CD4-positive, alpha-beta T cell (primary cell): ENCODE data around the gene TOX3. TPM values are rescaled to one million over a fixed set of nuclear protein-coding genes. Genes with fewer than 3 reads are reported as not detected.

Experiments used
- ATAC-seq: fragments of 200-7000 bp; cut with Tn5 transposase; one replicate; pipeline ENCODE4 v1.10.0; 2022; ENCODE audit warnings: mild to moderate bottlenecking; ENCODE audit not compliant: poor library complexity
- CTCF ChIA-PET: fragments of 350-600 bp; sonication (Branson Sonifier 250); formaldehyde crosslinking; loops from one replicate; lab custom pipeline; 2021; ENCODE audit warnings: antibody characterized with exemption, inconsistent platforms; lab: Charles Lee
- POLR2A ChIA-PET: fragments of 350-600 bp; sonication (Branson Sonifier 250); formaldehyde crosslinking; loops from one replicate; lab custom pipeline; 2021; ENCODE audit warnings: antibody characterized with exemption, inconsistent platforms; lab: Charles Lee
- DNase-seq, 14 experiments: peaks; one replicate each; pipeline ENCODE4 v3.0.0-alpha.2; 2013 to 2020; ENCODE audit warnings: mixed read lengths in 2 of 14
- H3K27ac ChIP-seq, 2 donors: one replicate each; pipeline versions ENCODE4 v1.5.1 to v1.7.0; 2013; ENCODE audit warnings: low read length in 2 of 2, low read depth in 1 of 2, mild to moderate bottlenecking in 1 of 2
- H3K27me3 ChIP-seq, 2 experiments: 1 replicate in 1 of 2; 2 replicates in 1 of 2; pipeline versions ENCODE4 v1.6.1 to v1.7.0; 2013; ENCODE audit warnings: low read length in 2 of 2, control low read depth in 1 of 2, mild to moderate bottlenecking in 1 of 2, moderate library complexity in 1 of 2; ENCODE audit not compliant: insufficient read depth in 2 of 2, control insufficient read depth in 1 of 2
- H3K36me3 ChIP-seq: one replicate; pipeline ENCODE4 v1.6.1; 2013; ENCODE audit warnings: low read length, control low read depth; ENCODE audit not compliant: insufficient read depth
- H3K4me1 ChIP-seq: one replicate; pipeline ENCODE4 v1.6.1; 2013; ENCODE audit warnings: low read length, control low read depth; ENCODE audit not compliant: insufficient read depth
- H3K4me3 ChIP-seq: one replicate; pipeline ENCODE4 v1.5.1; 2013; ENCODE audit warnings: mild to moderate bottlenecking, low read length, moderate library complexity
- H3K9me3 ChIP-seq, 2 experiments: 1 replicate in 1 of 2; 2 replicates in 1 of 2; pipeline versions ENCODE4 v1.6.1 to v1.7.0; 2013; ENCODE audit warnings: low read length in 2 of 2, mild to moderate bottlenecking in 2 of 2, control low read depth in 1 of 2, moderate library complexity in 1 of 2; ENCODE audit not compliant: control insufficient read depth in 1 of 2, insufficient read depth in 1 of 2
- H3K27ac Mint-ChIP-seq: one replicate; pipeline ENCODE4 v1.8.0; 2020; ENCODE audit warnings: mixed read lengths
- H3K27me3 Mint-ChIP-seq: one replicate; pipeline ENCODE4 v1.8.0; 2021; ENCODE audit warnings: mixed read lengths
- H3K36me3 Mint-ChIP-seq: one replicate; pipeline ENCODE4 v1.8.0; 2021; ENCODE audit warnings: low read depth, mixed read lengths
- H3K4me1 Mint-ChIP-seq: one replicate; pipeline ENCODE4 v1.8.0; 2021; ENCODE audit warnings: low read depth, mixed read lengths
- H3K4me3 Mint-ChIP-seq: one replicate; pipeline ENCODE4 v1.8.0; 2020; ENCODE audit warnings: mild to moderate bottlenecking, mixed read lengths
- H3K9me3 Mint-ChIP-seq: one replicate; pipeline ENCODE4 v1.8.0; 2020; ENCODE audit warnings: mixed read lengths
- intact Hi-C, 2 experiments: fragments of 100-400 bp; cut with DNase I in 1 of 2; cut with micrococcal nuclease in 1 of 2; formaldehyde crosslinking; loops; one replicate each; pipeline versions ENCODE4 v1.15.1 to v1.9.0; 2023 to 2025; cut with DNase I, micrococcal nuclease
- total RNA-seq, 174 experiments: library from RNA in 2 of 174; stranded (reverse) in 2 of 174; gene quantifications; one replicate each; pipeline ENCODE4 v1.2.3 and lab custom pipeline; 2021 to 2026
- TF ChIP-seq, protein P1 (sequence below): fragments of 200-600 bp; IDR thresholded peaks from one replicate; pipeline ENCODE4 v1.8.0; 2022; ENCODE audit warnings: antibody characterized with exemption, mild to moderate bottlenecking

The TOX3 gene
- total RNA-seq, 2 experiments from 2014 or later, result not detected

- Histone ChIP-seq H3K9me3 (no peaks in the 10 kb centered on the region), H3K27ac (no peak overlapping the region), H3K27me3 (no peaks in the 10 kb centered on the region), H3K4me1 (no peaks in the 10 kb centered on the region), H3K36me3 (no peaks in the 10 kb centered on the region), H3K4me3 (no peak overlapping the region)
- Mint-ChIP-seq H3K27ac (no peak overlapping the region), H3K36me3 (no peaks in the 10 kb centered on the region), H3K9me3 (no peaks in the 10 kb centered on the region), H3K4me1 (no peaks in the 10 kb centered on the region), H3K4me3 (no peak overlapping the region), H3K27me3 (no peaks in the 10 kb centered on the region)
- DNase-seq, result no peak
- TF ChIP-seq, protein P1, sequence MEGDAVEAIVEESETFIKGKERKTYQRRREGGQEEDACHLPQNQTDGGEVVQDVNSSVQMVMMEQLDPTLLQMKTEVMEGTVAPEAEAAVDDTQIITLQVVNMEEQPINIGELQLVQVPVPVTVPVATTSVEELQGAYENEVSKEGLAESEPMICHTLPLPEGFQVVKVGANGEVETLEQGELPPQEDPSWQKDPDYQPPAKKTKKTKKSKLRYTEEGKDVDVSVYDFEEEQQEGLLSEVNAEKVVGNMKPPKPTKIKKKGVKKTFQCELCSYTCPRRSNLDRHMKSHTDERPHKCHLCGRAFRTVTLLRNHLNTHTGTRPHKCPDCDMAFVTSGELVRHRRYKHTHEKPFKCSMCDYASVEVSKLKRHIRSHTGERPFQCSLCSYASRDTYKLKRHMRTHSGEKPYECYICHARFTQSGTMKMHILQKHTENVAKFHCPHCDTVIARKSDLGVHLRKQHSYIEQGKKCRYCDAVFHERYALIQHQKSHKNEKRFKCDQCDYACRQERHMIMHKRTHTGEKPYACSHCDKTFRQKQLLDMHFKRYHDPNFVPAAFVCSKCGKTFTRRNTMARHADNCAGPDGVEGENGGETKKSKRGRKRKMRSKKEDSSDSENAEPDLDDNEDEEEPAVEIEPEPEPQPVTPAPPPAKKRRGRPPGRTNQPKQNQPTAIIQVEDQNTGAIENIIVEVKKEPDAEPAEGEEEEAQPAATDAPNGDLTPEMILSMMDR, result no peak
- ChIA-PET CTCF (no interaction called here), POLR2A (no interaction called here)
- ATAC-seq, result no peak
- intact Hi-C loops, result no loop called here
Observed at GRCh38 chr16:52467753-52468152, 79.2 kb downstream of the TOX3 start.

DNA sequence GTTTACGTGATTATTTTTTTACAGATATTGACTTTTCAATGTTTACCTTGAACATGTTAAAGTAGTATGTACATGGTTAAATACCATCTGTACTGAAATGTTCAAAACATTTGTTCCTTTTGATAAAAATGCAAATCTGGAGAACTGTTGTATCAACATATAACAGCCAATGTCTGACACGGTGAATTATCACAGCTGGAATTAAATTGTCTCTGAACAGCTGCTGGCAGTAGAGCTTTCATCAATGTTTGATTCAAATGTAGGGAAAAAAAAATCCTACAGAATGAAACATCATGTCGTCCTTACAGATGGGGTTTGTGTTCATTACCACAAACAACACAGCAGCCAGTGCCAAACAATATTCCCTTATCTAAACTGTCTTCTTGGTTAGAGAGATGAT, 79.9 kb downstream of the TOX3 start:
- ChIA-PET CTCF (no interaction called here), POLR2A (no interaction called here)
- TF ChIP-seq, protein P1, result no peak
- intact Hi-C loops, result no loop called here
- Histone ChIP-seq H3K27me3 (no peaks in the 10 kb centered on the region), H3K36me3 (no peaks in the 10 kb centered on the region), H3K4me1 (no peaks in the 10 kb centered on the region), H3K27ac (no peak overlapping the region), H3K4me3 (no peak overlapping the region), H3K9me3 (no peaks in the 10 kb centered on the region)
- Mint-ChIP-seq H3K9me3 (no peaks in the 10 kb centered on the region), H3K4me3 (no peak overlapping the region), H3K4me1 (no peaks in the 10 kb centered on the region), H3K27me3 (no peaks in the 10 kb centered on the region), H3K36me3 (no peaks in the 10 kb centered on the region), H3K27ac (no peak overlapping the region)
- ATAC-seq (no peak), DNase-seq (no peak)

DNA sequence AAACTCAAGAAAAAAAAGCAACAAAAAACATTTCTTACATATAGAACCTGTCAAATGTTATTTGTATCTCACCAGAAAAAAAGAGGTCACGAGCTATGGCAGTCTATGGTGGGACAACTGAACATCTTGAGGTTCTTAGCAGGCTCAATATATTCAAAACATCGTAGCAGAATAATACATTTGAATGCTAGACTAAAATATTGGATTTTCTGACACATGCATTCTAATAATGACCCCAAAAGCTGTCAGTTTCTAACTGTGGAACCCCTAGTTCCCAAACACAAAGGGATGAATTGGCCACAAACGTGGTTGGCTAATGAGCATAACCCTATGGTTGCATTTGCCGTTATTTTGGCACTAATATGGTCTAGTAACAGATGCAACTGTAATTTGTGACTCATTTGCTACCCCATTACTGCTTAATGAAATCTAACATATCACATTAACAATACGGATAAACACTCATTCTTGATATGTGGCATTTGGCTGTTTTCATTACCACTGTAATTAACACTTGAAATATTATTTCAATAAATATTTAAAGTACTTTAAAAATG, 81.2 kb downstream of the TOX3 start:
- TF ChIP-seq, protein P1, result no peak
- DNase-seq, result no peak
- no peak for ATAC-seq
- no peak overlapping the region for H3K4me3 ChIP-seq
- intact Hi-C loops, result no loop called here
- H3K4me1 ChIP-seq, result no peaks in the 10 kb centered on the region
- H3K36me3 ChIP-seq, result no peaks in the 10 kb centered on the region
- H3K27me3 Mint-ChIP-seq, result no peaks in the 10 kb centered on the region
- H3K4me1 Mint-ChIP-seq, result no peaks in the 10 kb centered on the region
- no peaks in the 10 kb centered on the region for H3K9me3 ChIP-seq
- no peaks in the 10 kb centered on the region for H3K9me3 Mint-ChIP-seq
- no peak overlapping the region for H3K27ac ChIP-seq
- ChIA-PET CTCF (interaction anchor here (0.6 kb wide), 1 partner anchor 379 kb away, joined by 4 read pairs; no protein-coding TSS in a partner anchor), POLR2A (no interaction called here)
- no peak overlapping the region for H3K4me3 Mint-ChIP-seq
- H3K36me3 Mint-ChIP-seq, result no peaks in the 10 kb centered on the region
- no peak overlapping the region for H3K27ac Mint-ChIP-seq
- no peaks in the 10 kb centered on the region for H3K27me3 ChIP-seq
